Measurements from ENCODE around the gene CBR3.

DNA sequence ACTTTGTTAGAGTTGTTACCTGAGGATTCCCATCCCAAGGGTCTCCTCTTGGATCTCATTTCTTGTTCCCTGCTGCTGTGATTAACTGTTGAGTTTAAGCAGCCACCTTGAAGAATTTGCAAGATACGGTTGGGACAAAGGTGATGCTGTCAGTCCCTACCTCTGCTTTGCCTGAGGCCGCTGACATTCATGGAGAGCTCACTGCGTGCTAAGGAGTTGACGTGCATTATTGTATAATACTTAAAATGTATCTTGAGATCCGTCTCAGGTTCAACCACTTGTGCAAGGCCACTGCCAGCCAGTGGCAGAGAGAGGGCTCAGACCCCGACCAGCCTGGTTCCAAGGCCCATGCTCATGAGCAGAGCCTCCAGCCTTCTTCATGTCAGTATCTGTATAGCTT, 35.9 kb downstream of the CBR3 start:
- TF ChIP-seq, protein P1, sequence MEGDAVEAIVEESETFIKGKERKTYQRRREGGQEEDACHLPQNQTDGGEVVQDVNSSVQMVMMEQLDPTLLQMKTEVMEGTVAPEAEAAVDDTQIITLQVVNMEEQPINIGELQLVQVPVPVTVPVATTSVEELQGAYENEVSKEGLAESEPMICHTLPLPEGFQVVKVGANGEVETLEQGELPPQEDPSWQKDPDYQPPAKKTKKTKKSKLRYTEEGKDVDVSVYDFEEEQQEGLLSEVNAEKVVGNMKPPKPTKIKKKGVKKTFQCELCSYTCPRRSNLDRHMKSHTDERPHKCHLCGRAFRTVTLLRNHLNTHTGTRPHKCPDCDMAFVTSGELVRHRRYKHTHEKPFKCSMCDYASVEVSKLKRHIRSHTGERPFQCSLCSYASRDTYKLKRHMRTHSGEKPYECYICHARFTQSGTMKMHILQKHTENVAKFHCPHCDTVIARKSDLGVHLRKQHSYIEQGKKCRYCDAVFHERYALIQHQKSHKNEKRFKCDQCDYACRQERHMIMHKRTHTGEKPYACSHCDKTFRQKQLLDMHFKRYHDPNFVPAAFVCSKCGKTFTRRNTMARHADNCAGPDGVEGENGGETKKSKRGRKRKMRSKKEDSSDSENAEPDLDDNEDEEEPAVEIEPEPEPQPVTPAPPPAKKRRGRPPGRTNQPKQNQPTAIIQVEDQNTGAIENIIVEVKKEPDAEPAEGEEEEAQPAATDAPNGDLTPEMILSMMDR (IDR thresholded peaks at IDR 0.05) = no peak
- TF ChIP-seq, protein P2, sequence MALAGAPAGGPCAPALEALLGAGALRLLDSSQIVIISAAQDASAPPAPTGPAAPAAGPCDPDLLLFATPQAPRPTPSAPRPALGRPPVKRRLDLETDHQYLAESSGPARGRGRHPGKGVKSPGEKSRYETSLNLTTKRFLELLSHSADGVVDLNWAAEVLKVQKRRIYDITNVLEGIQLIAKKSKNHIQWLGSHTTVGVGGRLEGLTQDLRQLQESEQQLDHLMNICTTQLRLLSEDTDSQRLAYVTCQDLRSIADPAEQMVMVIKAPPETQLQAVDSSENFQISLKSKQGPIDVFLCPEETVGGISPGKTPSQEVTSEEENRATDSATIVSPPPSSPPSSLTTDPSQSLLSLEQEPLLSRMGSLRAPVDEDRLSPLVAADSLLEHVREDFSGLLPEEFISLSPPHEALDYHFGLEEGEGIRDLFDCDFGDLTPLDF (CRISPR knock-in tag; IDR thresholded peaks at IDR 0.05) = no peak
- TF ChIP-seq NR1H2 (CRISPR knock-in tag; IDR thresholded peaks at IDR 0.05) (no peak), ZNF416 (CRISPR knock-in tag; IDR thresholded peaks at IDR 0.05) (no peak), ATF1 (CRISPR knock-in tag; IDR thresholded peaks at IDR 0.05) (no peak)
- TF ChIP-seq, protein P3, sequence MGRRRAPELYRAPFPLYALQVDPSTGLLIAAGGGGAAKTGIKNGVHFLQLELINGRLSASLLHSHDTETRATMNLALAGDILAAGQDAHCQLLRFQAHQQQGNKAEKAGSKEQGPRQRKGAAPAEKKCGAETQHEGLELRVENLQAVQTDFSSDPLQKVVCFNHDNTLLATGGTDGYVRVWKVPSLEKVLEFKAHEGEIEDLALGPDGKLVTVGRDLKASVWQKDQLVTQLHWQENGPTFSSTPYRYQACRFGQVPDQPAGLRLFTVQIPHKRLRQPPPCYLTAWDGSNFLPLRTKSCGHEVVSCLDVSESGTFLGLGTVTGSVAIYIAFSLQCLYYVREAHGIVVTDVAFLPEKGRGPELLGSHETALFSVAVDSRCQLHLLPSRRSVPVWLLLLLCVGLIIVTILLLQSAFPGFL (CRISPR knock-in tag; IDR thresholded peaks at IDR 0.05; ENCODE audit: borderline replicate concordance) = no peak
- TF ChIP-seq, protein P4, sequence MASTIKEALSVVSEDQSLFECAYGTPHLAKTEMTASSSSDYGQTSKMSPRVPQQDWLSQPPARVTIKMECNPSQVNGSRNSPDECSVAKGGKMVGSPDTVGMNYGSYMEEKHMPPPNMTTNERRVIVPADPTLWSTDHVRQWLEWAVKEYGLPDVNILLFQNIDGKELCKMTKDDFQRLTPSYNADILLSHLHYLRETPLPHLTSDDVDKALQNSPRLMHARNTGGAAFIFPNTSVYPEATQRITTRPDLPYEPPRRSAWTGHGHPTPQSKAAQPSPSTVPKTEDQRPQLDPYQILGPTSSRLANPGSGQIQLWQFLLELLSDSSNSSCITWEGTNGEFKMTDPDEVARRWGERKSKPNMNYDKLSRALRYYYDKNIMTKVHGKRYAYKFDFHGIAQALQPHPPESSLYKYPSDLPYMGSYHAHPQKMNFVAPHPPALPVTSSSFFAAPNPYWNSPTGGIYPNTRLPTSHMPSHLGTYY (CRISPR knock-in tag; IDR thresholded peaks at IDR 0.05) = no peak
- TF ChIP-seq, protein P5, sequence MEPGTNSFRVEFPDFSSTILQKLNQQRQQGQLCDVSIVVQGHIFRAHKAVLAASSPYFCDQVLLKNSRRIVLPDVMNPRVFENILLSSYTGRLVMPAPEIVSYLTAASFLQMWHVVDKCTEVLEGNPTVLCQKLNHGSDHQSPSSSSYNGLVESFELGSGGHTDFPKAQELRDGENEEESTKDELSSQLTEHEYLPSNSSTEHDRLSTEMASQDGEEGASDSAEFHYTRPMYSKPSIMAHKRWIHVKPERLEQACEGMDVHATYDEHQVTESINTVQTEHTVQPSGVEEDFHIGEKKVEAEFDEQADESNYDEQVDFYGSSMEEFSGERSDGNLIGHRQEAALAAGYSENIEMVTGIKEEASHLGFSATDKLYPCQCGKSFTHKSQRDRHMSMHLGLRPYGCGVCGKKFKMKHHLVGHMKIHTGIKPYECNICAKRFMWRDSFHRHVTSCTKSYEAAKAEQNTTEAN (CRISPR knock-in tag; IDR thresholded peaks at IDR 0.05) = no peak

Measured in WTC11 (cell line).